ENCODE data around the gene ESYT2.

The ESYT2 gene

GRCh38 chr7:158776474-158776873, 52.8 kb downstream of the ESYT2 start:
- no peak for TF ChIP-seq CTCF (IDR thresholded peaks at IDR 0.05; ENCODE audit: borderline replicate concordance, control extremely low read depth, extremely low read depth, insufficient read depth, missing control alignments)
- no peak for DNase-seq (ENCODE audit: low spot score)
- in situ Hi-C loops (cut with MboI; ENCODE audit: low sequenced_read_pairs, unreplicated experiment): no loop called here

- in situ Hi-C loops (cut with MboI; ENCODE audit: low sequenced_read_pairs, unreplicated experiment): no loop called here
Measured at GRCh38 chr7:158774952-158775351, 54.4 kb downstream of the ESYT2 start.

GRCh38 chr7:158772916-158773315, 56.4 kb downstream of the ESYT2 start:
- no peak for DNase-seq (ENCODE audit: low spot score)
- in situ Hi-C loops (cut with MboI; ENCODE audit: low sequenced_read_pairs, unreplicated experiment): no loop called here
- no peak for TF ChIP-seq CTCF (IDR thresholded peaks at IDR 0.05; ENCODE audit: borderline replicate concordance, control extremely low read depth, extremely low read depth, insufficient read depth, missing control alignments)

More at GRCh38 chr7:158774952-158775351, 54.4 kb downstream of the ESYT2 start:
- no peak for TF ChIP-seq CTCF (IDR thresholded peaks at IDR 0.05; ENCODE audit: borderline replicate concordance, control extremely low read depth, extremely low read depth, insufficient read depth, missing control alignments)
- DNase-seq (ENCODE audit: low spot score): no peak

- DNase-seq (ENCODE audit: low spot score): no peak
- in situ Hi-C loops (cut with MboI; ENCODE audit: low sequenced_read_pairs, unreplicated experiment): no loop called here
- TF ChIP-seq CTCF (IDR thresholded peaks at IDR 0.05; ENCODE audit: borderline replicate concordance, control extremely low read depth, extremely low read depth, insufficient read depth, missing control alignments): no peak
Measured at GRCh38 chr7:158771213-158771834, 58.0 kb downstream of the ESYT2 start.

GRCh38 chr7:158767707-158768106, 61.6 kb downstream of the ESYT2 start:
- no peak for DNase-seq (ENCODE audit: low spot score)
- no peak for TF ChIP-seq CTCF (IDR thresholded peaks at IDR 0.05; ENCODE audit: borderline replicate concordance, control extremely low read depth, extremely low read depth, insufficient read depth, missing control alignments)
- in situ Hi-C loops (cut with MboI; ENCODE audit: low sequenced_read_pairs, unreplicated experiment): no loop called here

- DNase-seq (ENCODE audit: low spot score): no peak
- in situ Hi-C loops (cut with MboI; ENCODE audit: low sequenced_read_pairs, unreplicated experiment): no loop called here
- TF ChIP-seq CTCF (IDR thresholded peaks at IDR 0.05; ENCODE audit: borderline replicate concordance, control extremely low read depth, extremely low read depth, insufficient read depth, missing control alignments): no peak
Measured at GRCh38 chr7:158766570-158767281, 62.6 kb downstream of the ESYT2 start.

Measured in GM13976 (cell line).